ENCODE results near the gene TRA2A. TPM values are rescaled to one million over a fixed set of nuclear protein-coding genes. Genes with fewer than 3 reads are reported as not detected.
A peak's percentile ranks its signal among the peaks of the same experiment; 100 is the strongest.

Gene TRA2A
- total and polyA plus RNA-seq, 9 of the 15 experiments (the other 6 are each of a cell fraction or from before 2014, with no cell fraction given), result 22.7 to 210 (median 73.9) TPM

GRCh38 chr7:23531050-23531793, 559 bp downstream of the TRA2A start (continued):
- peak in 1 of 2 experiments; percentile 29 for TF ChIP-seq AFF1 (IDR thresholded peaks at IDR 0.05; ENCODE audit: low read depth in 1 of 2, partially characterized antibody in 2 of 2)

GRCh38 chr7:23530405-23530804, 1.4 kb downstream of the TRA2A start:
- peaks cover 21% of the 10 kb centered on the region; the same call in 2 of the 3 replicates for H3K36me3 ChIP-seq (ENCODE audit: control insufficient read depth, insufficient read depth, low read length)
- CTCF ChIA-PET (ENCODE audit: low intra/inter-chr PET ratio), result interaction anchor here (0.7 kb wide), 1 partner anchor 60 kb away, joined by 3 read pairs; the partner anchor contains the start of gene IGF2BP3
- TF ChIP-seq CBX1 (IDR thresholded peaks at IDR 0.05; ENCODE audit: low read depth) (no peak), HDAC1 (IDR thresholded peaks at IDR 0.05) (no peak), TCF3 (CRISPR knock-in tag; IDR thresholded peaks at IDR 0.05) (no peak), NFIX (CRISPR knock-in tag; IDR thresholded peaks at IDR 0.05; ENCODE audit: low read depth) (no peak), RNF219 (CRISPR knock-in tag; IDR thresholded peaks at IDR 0.05) (no peak), ZNF551 (CRISPR knock-in tag; IDR thresholded peaks at IDR 0.05) (no peak), PHB2 (IDR thresholded peaks at IDR 0.05; ENCODE audit: low read depth) (no peak), VEZF1 (CRISPR knock-in tag; IDR thresholded peaks at IDR 0.05) (0 out of 2 replicates have a peak, but pooled peaks have one; percentile 17), FOXK2 (conservative IDR thresholded peaks at IDR 0.05 in 1 of 2, IDR thresholded peaks at IDR 0.05 in 1 of 2; ENCODE audit: low read depth in 2 of 2) (peak; percentile 45 to 75; a peak in 3 of 4 replicates), ARNT (IDR thresholded peaks at IDR 0.05) (no peak)

More at GRCh38 chr7:23530405-23530804, 1.4 kb downstream of the TRA2A start:
- H3K4me3 ChIP-seq, result peak overlapping the region; percentile 78
- peak in 3 of 4 experiments; percentile 29 to 57 (median 51) for DNase-seq (ENCODE audit: extremely low read depth in 1 of 4, low spot score in 3 of 4)
- peaks cover 15 to 16% of the 10 kb centered on the region in 2 experiments; a peak in 4 of 5 replicates for H3K4me1 ChIP-seq (replicated peaks in 1 of 2; ENCODE audit: control insufficient read depth in 2 of 2, insufficient read depth in 2 of 2, low read length in 2 of 2)
- in situ Hi-C loops (cut with MboI), result no loop called here
- H3K27me3 ChIP-seq (ENCODE audit: control insufficient read depth in 2 of 2, insufficient read depth in 2 of 2, low read length in 2 of 2), result no peaks in the 10 kb centered on the region
- H4K20me1 ChIP-seq (replicated peaks; ENCODE audit: control insufficient read depth, insufficient read depth, low read length), result peaks cover 56% of the 10 kb centered on the region
- ATAC-seq, result peak; percentile 45
- peak overlapping the region; percentile 96 for H3K27ac ChIP-seq (ENCODE audit: extremely low read depth, low read depth, low read length)
- H3K79me2 ChIP-seq (ENCODE audit: control insufficient read depth, insufficient read depth, low read length), result peaks cover 68% of the 10 kb centered on the region
- H3K9me1 ChIP-seq (ENCODE audit: control insufficient read depth, insufficient read depth, low read length), result no peaks in the 10 kb centered on the region
- intact Hi-C loops (cut with micrococcal nuclease), result loop anchor here (1.0 to 5.0 kb wide), 3 partner anchors 55 to 183 kb away; no protein-coding TSS in a partner anchor
- H3K9me3 ChIP-seq (replicated peaks; ENCODE audit: control insufficient read depth, insufficient read depth, low read depth, low read length), result no peaks in the 10 kb centered on the region
- POLR2A ChIA-PET, result interaction anchor here (0.7 to 1.6 kb wide), 9 partner anchors 9 to 127 kb away, joined by 3 to 10 read pairs (median 4); no protein-coding TSS in a partner anchor
- BruUV-seq (replicated peaks), result no TSS peak
- no peak overlapping the region for H2AFZ ChIP-seq (ENCODE audit: low read depth, low read length)
- no peak for FAIRE-seq
- H3K9ac ChIP-seq (ENCODE audit: insufficient read depth in 1 of 2, low read depth in 2 of 2, low read length in 2 of 2), result peak overlapping the region in 1 of 2 experiments; percentile 99; a peak in 3 of 4 replicates
- WGBS (ENCODE audit: insufficient coverage, low coverage, missing lambda C conversion rate), result under 1% methylated on average over 8 of the region's 8 CpGs
- peak overlapping the region; percentile 91 for H3K4me2 ChIP-seq (ENCODE audit: insufficient read depth, low read length)

Data from K562 (cell line).